Panc1 (cell line): Measurements from ENCODE around the gene SMC4. TPM values are rescaled to one million over a fixed set of nuclear protein-coding genes. Genes with fewer than 3 reads are reported as not detected.

ENCODE experiments used
- ATAC-seq: fragments of 200-7000 bp; cut with Tn5 transposase; 2 replicates; pipeline ENCODE4 v1.9.1; 2020; ENCODE audit warnings: mild to moderate bottlenecking, moderate library complexity
- BruUV-seq: library from RNA; stranded (reverse); fragments of 400-500 nt; replicated peaks from 2 replicates; lab custom pipeline; 2021; lab: Mats Ljungman, UMichigan
- CTCF ChIA-PET: fragments of 300-600 bp; sonication (Branson Sonifier 250); formaldehyde crosslinking; loops from one replicate; lab custom pipeline; 2022; ENCODE audit warnings: antibody characterized with exemption; lab: Charles Lee
- POLR2A ChIA-PET: fragments of 300-600 bp; sonication (Branson Sonifier 250); formaldehyde crosslinking; loops from one replicate; lab custom pipeline; 2022; ENCODE audit warnings: antibody characterized with exemption; lab: Charles Lee
- DNase-seq: peaks from one replicate; pipeline ENCODE4 v3.0.0-alpha.2; 2010; ENCODE audit warnings: low read depth, low spot score
- H3K27ac ChIP-seq: 2 replicates; pipeline ENCODE4 v1.5.1; 2011; ENCODE audit warnings: mild to moderate bottlenecking, low read length, inconsistent platforms
- H3K27me3 ChIP-seq: fragments of 200-500 bp; sonication (Bioruptor generic); 2 replicates; pipeline ENCODE4 v1.6.0; 2014; ENCODE audit warnings: low read length, inconsistent platforms; ENCODE audit not compliant: control insufficient read depth, insufficient read depth
- H3K36me3 ChIP-seq: fragments of 200-500 bp; sonication (Bioruptor generic); 2 replicates; pipeline ENCODE4 v1.5.1; 2014; ENCODE audit warnings: inconsistent platforms, mild to moderate bottlenecking, low read length, moderate library complexity; ENCODE audit not compliant: control insufficient read depth, insufficient read depth
- H3K4me1 ChIP-seq: 2 replicates; pipeline ENCODE4 v1.5.1; 2011; ENCODE audit warnings: inconsistent platforms, mild to moderate bottlenecking, low read length, moderate library complexity; ENCODE audit not compliant: control insufficient read depth, insufficient read depth
- H3K4me3 ChIP-seq, 2 experiments: 2 replicates each; pipeline ENCODE4 v1.5.1; 2011 to 2012; ENCODE audit warnings: low read depth in 2 of 2, low read length in 2 of 2, mild to moderate bottlenecking in 2 of 2, inconsistent platforms in 1 of 2, moderate library complexity in 1 of 2
- H3K9me3 ChIP-seq: fragments of 200-500 bp; sonication (Bioruptor generic); 2 replicates; pipeline ENCODE4 v1.5.1; 2014; ENCODE audit warnings: low read depth, mild to moderate bottlenecking, inconsistent platforms, low read length, moderate library complexity; ENCODE audit not compliant: control insufficient read depth, insufficient read depth
- POLR2AphosphoS5 ChIP-seq: IDR thresholded peaks from 2 replicates; pipeline ENCODE4 v1.6.1; 2012; ENCODE audit warnings: mild to moderate bottlenecking, low read depth, low read length, moderate library complexity
- SIN3A ChIP-seq: IDR thresholded peaks from 2 replicates; pipeline ENCODE4 v1.6.1; 2012; ENCODE audit warnings: low read depth, mild to moderate bottlenecking, low read length, moderate library complexity, borderline replicate concordance; ENCODE audit not compliant: insufficient read depth
- TCF7L2 ChIP-seq: IDR thresholded peaks from 2 replicates; pipeline ENCODE4 v1.6.1; 2011; ENCODE audit warnings: mild to moderate bottlenecking, low read depth, low read length, inconsistent platforms
- in situ Hi-C: cut with HindIII; loops from 2 replicates; pipeline ENCODE4 v1.10.0; 2016; ENCODE audit warnings: low sequenced_read_pairs, low pct_unique_long_range_greater_than_20kb
- intact Hi-C: fragments of 100-400 bp; cut with micrococcal nuclease; formaldehyde crosslinking; loops from one replicate; pipeline ENCODE4 v1.10.0; 2022; ENCODE audit not compliant: unreplicated experiment
- total RNA-seq: library from RNA; stranded (reverse); gene quantifications from one replicate; pipeline ENCODE4 v1.2.1, GENCODE V29; 2021; ENCODE audit not compliant: unreplicated experiment
- TF ChIP-seq, protein P1 (sequence below), 2 experiments: IDR thresholded peaks; 2 replicates each; pipeline ENCODE4 v1.6.1; 2011 to 2012; ENCODE audit warnings: low read depth in 2 of 2, control low read depth in 1 of 2, low read length in 1 of 2, mild to moderate bottlenecking in 1 of 2, moderate library complexity in 1 of 2; ENCODE audit not compliant: insufficient read depth in 1 of 2
- TF ChIP-seq, protein P2 (sequence below): fragments of 450-650 bp; IDR thresholded peaks from 2 replicates; pipeline ENCODE4 v1.5.1; 2017; ENCODE audit warnings: mild to moderate bottlenecking

Gene SMC4
- total RNA-seq, 1 experiment from 2014 or later = 160 TPM

DNA sequence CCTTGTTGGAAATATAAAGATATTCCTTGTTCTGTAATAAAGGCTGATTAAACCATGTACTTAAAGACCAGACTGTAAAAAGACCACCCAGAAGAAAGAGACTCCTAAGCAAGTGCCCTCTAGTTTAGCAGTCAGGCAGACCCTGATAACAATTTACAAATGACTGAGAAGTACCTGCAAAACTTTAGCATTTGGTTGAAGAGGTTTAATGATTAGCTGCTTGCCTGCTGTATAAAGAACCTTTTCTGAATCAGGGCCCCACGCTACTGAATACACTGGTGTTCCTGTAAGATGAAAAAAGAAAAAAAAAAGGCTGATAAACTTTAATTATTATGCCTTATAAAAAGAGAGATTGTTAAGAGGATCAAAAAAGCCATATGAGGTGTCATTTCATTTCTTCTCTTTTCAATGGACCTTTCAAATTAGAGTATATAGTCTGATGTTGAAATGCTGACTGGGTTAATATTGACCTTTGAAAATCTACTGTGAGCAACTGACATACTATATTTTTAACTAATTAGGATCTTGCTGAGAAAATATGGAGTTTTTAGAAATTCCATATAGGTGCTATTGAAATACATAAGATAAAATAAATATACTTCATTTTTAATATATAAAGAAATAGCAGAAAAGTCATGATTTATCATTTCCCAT is 33.5 kb upstream of the SMC4 start:
- no peak overlapping the region for H3K4me3 ChIP-seq
- no peaks in the 10 kb centered on the region for H3K9me3 ChIP-seq
- H3K27me3 ChIP-seq = no peaks in the 10 kb centered on the region
- ChIA-PET CTCF (no interaction called here), POLR2A (no interaction called here)
- no peaks in the 10 kb centered on the region for H3K4me1 ChIP-seq
- TF ChIP-seq, protein P1, sequence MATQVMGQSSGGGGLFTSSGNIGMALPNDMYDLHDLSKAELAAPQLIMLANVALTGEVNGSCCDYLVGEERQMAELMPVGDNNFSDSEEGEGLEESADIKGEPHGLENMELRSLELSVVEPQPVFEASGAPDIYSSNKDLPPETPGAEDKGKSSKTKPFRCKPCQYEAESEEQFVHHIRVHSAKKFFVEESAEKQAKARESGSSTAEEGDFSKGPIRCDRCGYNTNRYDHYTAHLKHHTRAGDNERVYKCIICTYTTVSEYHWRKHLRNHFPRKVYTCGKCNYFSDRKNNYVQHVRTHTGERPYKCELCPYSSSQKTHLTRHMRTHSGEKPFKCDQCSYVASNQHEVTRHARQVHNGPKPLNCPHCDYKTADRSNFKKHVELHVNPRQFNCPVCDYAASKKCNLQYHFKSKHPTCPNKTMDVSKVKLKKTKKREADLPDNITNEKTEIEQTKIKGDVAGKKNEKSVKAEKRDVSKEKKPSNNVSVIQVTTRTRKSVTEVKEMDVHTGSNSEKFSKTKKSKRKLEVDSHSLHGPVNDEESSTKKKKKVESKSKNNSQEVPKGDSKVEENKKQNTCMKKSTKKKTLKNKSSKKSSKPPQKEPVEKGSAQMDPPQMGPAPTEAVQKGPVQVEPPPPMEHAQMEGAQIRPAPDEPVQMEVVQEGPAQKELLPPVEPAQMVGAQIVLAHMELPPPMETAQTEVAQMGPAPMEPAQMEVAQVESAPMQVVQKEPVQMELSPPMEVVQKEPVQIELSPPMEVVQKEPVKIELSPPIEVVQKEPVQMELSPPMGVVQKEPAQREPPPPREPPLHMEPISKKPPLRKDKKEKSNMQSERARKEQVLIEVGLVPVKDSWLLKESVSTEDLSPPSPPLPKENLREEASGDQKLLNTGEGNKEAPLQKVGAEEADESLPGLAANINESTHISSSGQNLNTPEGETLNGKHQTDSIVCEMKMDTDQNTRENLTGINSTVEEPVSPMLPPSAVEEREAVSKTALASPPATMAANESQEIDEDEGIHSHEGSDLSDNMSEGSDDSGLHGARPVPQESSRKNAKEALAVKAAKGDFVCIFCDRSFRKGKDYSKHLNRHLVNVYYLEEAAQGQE (IDR thresholded peaks at IDR 0.05; ENCODE audit: insufficient read depth in 1 of 2, low read depth in 2 of 2, low read length in 1 of 2) = no peak
- no peak for TF ChIP-seq TCF7L2
- TF ChIP-seq, protein P2, sequence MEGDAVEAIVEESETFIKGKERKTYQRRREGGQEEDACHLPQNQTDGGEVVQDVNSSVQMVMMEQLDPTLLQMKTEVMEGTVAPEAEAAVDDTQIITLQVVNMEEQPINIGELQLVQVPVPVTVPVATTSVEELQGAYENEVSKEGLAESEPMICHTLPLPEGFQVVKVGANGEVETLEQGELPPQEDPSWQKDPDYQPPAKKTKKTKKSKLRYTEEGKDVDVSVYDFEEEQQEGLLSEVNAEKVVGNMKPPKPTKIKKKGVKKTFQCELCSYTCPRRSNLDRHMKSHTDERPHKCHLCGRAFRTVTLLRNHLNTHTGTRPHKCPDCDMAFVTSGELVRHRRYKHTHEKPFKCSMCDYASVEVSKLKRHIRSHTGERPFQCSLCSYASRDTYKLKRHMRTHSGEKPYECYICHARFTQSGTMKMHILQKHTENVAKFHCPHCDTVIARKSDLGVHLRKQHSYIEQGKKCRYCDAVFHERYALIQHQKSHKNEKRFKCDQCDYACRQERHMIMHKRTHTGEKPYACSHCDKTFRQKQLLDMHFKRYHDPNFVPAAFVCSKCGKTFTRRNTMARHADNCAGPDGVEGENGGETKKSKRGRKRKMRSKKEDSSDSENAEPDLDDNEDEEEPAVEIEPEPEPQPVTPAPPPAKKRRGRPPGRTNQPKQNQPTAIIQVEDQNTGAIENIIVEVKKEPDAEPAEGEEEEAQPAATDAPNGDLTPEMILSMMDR = no peak
- no peak for TF ChIP-seq POLR2AphosphoS5
- no TSS peak for BruUV-seq
- no peaks in the 10 kb centered on the region for H3K36me3 ChIP-seq
- no peak overlapping the region for H3K27ac ChIP-seq
- DNase-seq (no peak), ATAC-seq (no peak)
- in situ Hi-C loops (no loop called here), intact Hi-C loops (no loop called here)

DNA sequence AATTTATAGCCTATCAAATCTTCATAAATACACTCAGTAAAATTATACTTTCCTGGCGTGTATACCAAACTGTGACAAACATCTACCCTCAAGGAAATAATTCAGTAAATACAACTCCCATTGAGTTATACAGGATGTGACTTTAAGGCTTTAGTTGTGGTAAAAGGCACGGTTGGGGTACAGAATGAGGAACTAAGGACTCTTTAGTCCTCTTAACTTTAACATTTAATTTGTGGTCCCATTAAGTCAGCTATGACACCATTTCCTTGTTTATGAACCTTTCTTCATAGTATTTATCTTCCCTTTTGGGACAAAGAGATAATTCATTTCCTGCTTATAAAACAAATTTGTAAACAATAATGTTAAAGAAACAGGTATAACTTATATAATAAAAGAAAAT is 30.6 kb upstream of the SMC4 start:
- Histone ChIP-seq H3K27me3 (no peaks in the 10 kb centered on the region), H3K27ac (no peak overlapping the region), H3K36me3 (no peaks in the 10 kb centered on the region), H3K4me1 (no peaks in the 10 kb centered on the region), H3K9me3 (no peaks in the 10 kb centered on the region), H3K4me3 (no peak overlapping the region)
- DNase-seq (no peak), ATAC-seq (no peak)
- no TSS peak for BruUV-seq
- POLR2A ChIA-PET = no interaction called here
- TF ChIP-seq TCF7L2 (no peak), POLR2AphosphoS5 (no peak), SIN3A (no peak)
- TF ChIP-seq, protein P1 (IDR thresholded peaks at IDR 0.05; ENCODE audit: insufficient read depth in 1 of 2, low read depth in 2 of 2, low read length in 1 of 2) = no peak
- TF ChIP-seq, protein P2 = no peak
- CTCF ChIA-PET = no interaction called here
- intact Hi-C loops = no loop called here
- in situ Hi-C loops = no loop called here
